ENCODE data around the gene ANKFY1.

- TF ChIP-seq, protein P1, sequence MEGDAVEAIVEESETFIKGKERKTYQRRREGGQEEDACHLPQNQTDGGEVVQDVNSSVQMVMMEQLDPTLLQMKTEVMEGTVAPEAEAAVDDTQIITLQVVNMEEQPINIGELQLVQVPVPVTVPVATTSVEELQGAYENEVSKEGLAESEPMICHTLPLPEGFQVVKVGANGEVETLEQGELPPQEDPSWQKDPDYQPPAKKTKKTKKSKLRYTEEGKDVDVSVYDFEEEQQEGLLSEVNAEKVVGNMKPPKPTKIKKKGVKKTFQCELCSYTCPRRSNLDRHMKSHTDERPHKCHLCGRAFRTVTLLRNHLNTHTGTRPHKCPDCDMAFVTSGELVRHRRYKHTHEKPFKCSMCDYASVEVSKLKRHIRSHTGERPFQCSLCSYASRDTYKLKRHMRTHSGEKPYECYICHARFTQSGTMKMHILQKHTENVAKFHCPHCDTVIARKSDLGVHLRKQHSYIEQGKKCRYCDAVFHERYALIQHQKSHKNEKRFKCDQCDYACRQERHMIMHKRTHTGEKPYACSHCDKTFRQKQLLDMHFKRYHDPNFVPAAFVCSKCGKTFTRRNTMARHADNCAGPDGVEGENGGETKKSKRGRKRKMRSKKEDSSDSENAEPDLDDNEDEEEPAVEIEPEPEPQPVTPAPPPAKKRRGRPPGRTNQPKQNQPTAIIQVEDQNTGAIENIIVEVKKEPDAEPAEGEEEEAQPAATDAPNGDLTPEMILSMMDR (IDR thresholded peaks at IDR 0.05): no peak
- TF ChIP-seq POLR2A (IDR thresholded peaks at IDR 0.05): no peak
Measured at GRCh38 chr17:4176808-4177472, 86.8 kb downstream of the ANKFY1 start.
